Panc1 (cell line): ENCODE data around the gene SLC32A1. TPM values are rescaled to one million over a fixed set of nuclear protein-coding genes. Genes with fewer than 3 reads are reported as not detected.

ENCODE experiments used
- ATAC-seq: fragments of 200-7000 bp; cut with Tn5 transposase; 2 replicates; pipeline ENCODE4 v1.9.1; 2020; ENCODE audit warnings: mild to moderate bottlenecking, moderate library complexity
- BruUV-seq: library from RNA; stranded (reverse); fragments of 400-500 nt; replicated peaks from 2 replicates; lab custom pipeline; 2021; lab: Mats Ljungman, UMichigan
- CTCF ChIA-PET: fragments of 300-600 bp; sonication (Branson Sonifier 250); formaldehyde crosslinking; loops from one replicate; lab custom pipeline; 2022; ENCODE audit warnings: antibody characterized with exemption; lab: Charles Lee
- POLR2A ChIA-PET: fragments of 300-600 bp; sonication (Branson Sonifier 250); formaldehyde crosslinking; loops from one replicate; lab custom pipeline; 2022; ENCODE audit warnings: antibody characterized with exemption; lab: Charles Lee
- DNase-seq: peaks from one replicate; pipeline ENCODE4 v3.0.0-alpha.2; 2010; ENCODE audit warnings: low read depth, low spot score
- H3K27ac ChIP-seq: 2 replicates; pipeline ENCODE4 v1.5.1; 2011; ENCODE audit warnings: mild to moderate bottlenecking, low read length, inconsistent platforms
- H3K27me3 ChIP-seq: fragments of 200-500 bp; sonication (Bioruptor generic); 2 replicates; pipeline ENCODE4 v1.6.0; 2014; ENCODE audit warnings: low read length, inconsistent platforms; ENCODE audit not compliant: control insufficient read depth, insufficient read depth
- H3K36me3 ChIP-seq: fragments of 200-500 bp; sonication (Bioruptor generic); 2 replicates; pipeline ENCODE4 v1.5.1; 2014; ENCODE audit warnings: inconsistent platforms, mild to moderate bottlenecking, low read length, moderate library complexity; ENCODE audit not compliant: control insufficient read depth, insufficient read depth
- H3K4me1 ChIP-seq: 2 replicates; pipeline ENCODE4 v1.5.1; 2011; ENCODE audit warnings: inconsistent platforms, mild to moderate bottlenecking, low read length, moderate library complexity; ENCODE audit not compliant: control insufficient read depth, insufficient read depth
- H3K4me3 ChIP-seq, 2 experiments: 2 replicates each; pipeline ENCODE4 v1.5.1; 2011 to 2012; ENCODE audit warnings: low read depth in 2 of 2, low read length in 2 of 2, mild to moderate bottlenecking in 2 of 2, inconsistent platforms in 1 of 2, moderate library complexity in 1 of 2
- H3K9me3 ChIP-seq: fragments of 200-500 bp; sonication (Bioruptor generic); 2 replicates; pipeline ENCODE4 v1.5.1; 2014; ENCODE audit warnings: low read depth, mild to moderate bottlenecking, inconsistent platforms, low read length, moderate library complexity; ENCODE audit not compliant: control insufficient read depth, insufficient read depth
- POLR2AphosphoS5 ChIP-seq: IDR thresholded peaks from 2 replicates; pipeline ENCODE4 v1.6.1; 2012; ENCODE audit warnings: mild to moderate bottlenecking, low read depth, low read length, moderate library complexity
- REST ChIP-seq, 2 experiments: IDR thresholded peaks; 2 replicates each; pipeline ENCODE4 v1.6.1; 2011 to 2012; ENCODE audit warnings: low read depth in 2 of 2, control low read depth in 1 of 2, low read length in 1 of 2, mild to moderate bottlenecking in 1 of 2, moderate library complexity in 1 of 2; ENCODE audit not compliant: insufficient read depth in 1 of 2
- SIN3A ChIP-seq: IDR thresholded peaks from 2 replicates; pipeline ENCODE4 v1.6.1; 2012; ENCODE audit warnings: low read depth, mild to moderate bottlenecking, low read length, moderate library complexity, borderline replicate concordance; ENCODE audit not compliant: insufficient read depth
- TCF7L2 ChIP-seq: IDR thresholded peaks from 2 replicates; pipeline ENCODE4 v1.6.1; 2011; ENCODE audit warnings: mild to moderate bottlenecking, low read depth, low read length, inconsistent platforms
- in situ Hi-C: cut with HindIII; loops from 2 replicates; pipeline ENCODE4 v1.10.0; 2016; ENCODE audit warnings: low sequenced_read_pairs, low pct_unique_long_range_greater_than_20kb
- intact Hi-C: fragments of 100-400 bp; cut with micrococcal nuclease; formaldehyde crosslinking; loops from one replicate; pipeline ENCODE4 v1.10.0; 2022; ENCODE audit not compliant: unreplicated experiment
- total RNA-seq: library from RNA; stranded (reverse); gene quantifications from one replicate; pipeline ENCODE4 v1.2.1, GENCODE V29; 2021; ENCODE audit not compliant: unreplicated experiment
- TF ChIP-seq, protein P1 (sequence below): fragments of 450-650 bp; IDR thresholded peaks from 2 replicates; pipeline ENCODE4 v1.5.1; 2017; ENCODE audit warnings: mild to moderate bottlenecking

The SLC32A1 gene
- total RNA-seq, 1 experiment from 2014 or later: not detected

DNA sequence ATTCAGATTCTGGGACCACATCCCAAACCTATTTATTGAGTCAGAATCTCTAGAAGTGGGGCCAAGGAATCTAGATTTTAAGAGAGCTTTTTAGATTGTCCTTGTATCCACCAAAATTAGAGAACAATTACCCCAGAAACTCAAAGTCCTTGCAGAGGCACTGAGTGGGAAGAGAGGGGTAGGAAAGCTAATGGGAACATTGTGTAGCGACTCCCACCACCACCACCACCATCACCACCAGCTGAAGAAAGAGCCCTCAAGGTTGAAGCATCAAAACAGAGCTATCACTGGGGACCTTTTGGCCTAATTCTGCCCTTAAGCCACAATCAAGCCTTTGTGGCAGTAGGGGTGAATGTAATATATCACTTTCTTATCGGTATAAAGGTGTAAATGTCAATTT is 39.0 kb upstream of the SLC32A1 start:
- in situ Hi-C loops (no loop called here), intact Hi-C loops (no loop called here)
- TF ChIP-seq REST (IDR thresholded peaks at IDR 0.05; ENCODE audit: insufficient read depth in 1 of 2, low read depth in 2 of 2, low read length in 1 of 2) (no peak), SIN3A (no peak), POLR2AphosphoS5 (no peak), TCF7L2 (no peak)
- TF ChIP-seq, protein P1, sequence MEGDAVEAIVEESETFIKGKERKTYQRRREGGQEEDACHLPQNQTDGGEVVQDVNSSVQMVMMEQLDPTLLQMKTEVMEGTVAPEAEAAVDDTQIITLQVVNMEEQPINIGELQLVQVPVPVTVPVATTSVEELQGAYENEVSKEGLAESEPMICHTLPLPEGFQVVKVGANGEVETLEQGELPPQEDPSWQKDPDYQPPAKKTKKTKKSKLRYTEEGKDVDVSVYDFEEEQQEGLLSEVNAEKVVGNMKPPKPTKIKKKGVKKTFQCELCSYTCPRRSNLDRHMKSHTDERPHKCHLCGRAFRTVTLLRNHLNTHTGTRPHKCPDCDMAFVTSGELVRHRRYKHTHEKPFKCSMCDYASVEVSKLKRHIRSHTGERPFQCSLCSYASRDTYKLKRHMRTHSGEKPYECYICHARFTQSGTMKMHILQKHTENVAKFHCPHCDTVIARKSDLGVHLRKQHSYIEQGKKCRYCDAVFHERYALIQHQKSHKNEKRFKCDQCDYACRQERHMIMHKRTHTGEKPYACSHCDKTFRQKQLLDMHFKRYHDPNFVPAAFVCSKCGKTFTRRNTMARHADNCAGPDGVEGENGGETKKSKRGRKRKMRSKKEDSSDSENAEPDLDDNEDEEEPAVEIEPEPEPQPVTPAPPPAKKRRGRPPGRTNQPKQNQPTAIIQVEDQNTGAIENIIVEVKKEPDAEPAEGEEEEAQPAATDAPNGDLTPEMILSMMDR: no peak
- no peak for ATAC-seq
- ChIA-PET CTCF (interaction anchor here (0.6 to 0.8 kb wide), 2 partner anchors 48 to 310 kb away, joined by 3 read pairs; no protein-coding TSS in a partner anchor), POLR2A (interaction anchor here (0.6 kb wide), 1 partner anchor 136 kb away, joined by 6 read pairs; no protein-coding TSS in a partner anchor)
- Histone ChIP-seq H3K27ac (no peak overlapping the region), H3K4me3 (no peak overlapping the region), H3K9me3 (no peaks in the 10 kb centered on the region), H3K36me3 (no peaks in the 10 kb centered on the region), H3K27me3 (peaks cover 17% of the 10 kb centered on the region), H3K4me1 (no peaks in the 10 kb centered on the region)
- BruUV-seq: no TSS peak
- no peak for DNase-seq

DNA sequence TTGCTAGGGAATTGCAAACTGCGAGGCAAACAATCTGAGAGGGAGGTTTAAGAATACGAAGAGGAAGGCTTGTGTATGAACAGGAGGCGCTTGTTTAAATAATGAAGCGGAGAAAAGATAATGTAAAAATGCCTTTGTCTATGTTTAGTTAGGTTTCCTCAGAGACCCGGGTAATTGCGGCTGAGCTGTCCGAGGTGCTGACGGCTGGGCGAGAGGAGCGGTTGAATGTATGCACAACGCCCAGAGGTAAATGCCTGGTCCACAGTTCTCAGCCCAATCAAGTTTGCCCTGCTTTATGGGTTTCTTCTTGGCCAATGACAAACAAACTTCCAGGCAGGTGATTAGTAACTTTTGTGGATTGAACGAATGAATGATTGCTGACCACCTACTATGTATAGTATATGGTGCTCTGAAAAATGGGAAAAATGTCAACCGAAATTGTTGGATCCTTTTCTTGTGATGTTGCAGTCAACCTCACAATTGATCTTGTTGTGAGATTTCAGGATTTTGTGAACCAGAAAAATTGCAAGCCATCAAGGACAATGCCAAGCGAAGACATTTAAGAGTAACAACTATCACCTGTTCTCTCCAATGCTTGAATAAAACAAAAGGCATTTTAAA is 38.3 kb upstream of the SLC32A1 start:
- no TSS peak for BruUV-seq
- H3K9me3 ChIP-seq: no peaks in the 10 kb centered on the region
- ATAC-seq (no peak), DNase-seq (no peak)
- ChIA-PET CTCF (interaction anchor here (0.6 to 0.8 kb wide), 2 partner anchors 47 to 309 kb away, joined by 3 read pairs; no protein-coding TSS in a partner anchor), POLR2A (interaction anchor here (0.6 kb wide), 1 partner anchor 36 kb away, joined by 3 read pairs; no protein-coding TSS in a partner anchor)
- intact Hi-C loops (no loop called here), in situ Hi-C loops (no loop called here)
- no peak overlapping the region for H3K4me3 ChIP-seq
- no peaks in the 10 kb centered on the region for H3K36me3 ChIP-seq
- H3K27ac ChIP-seq: no peak overlapping the region
- no peaks in the 10 kb centered on the region for H3K4me1 ChIP-seq
- TF ChIP-seq SIN3A: no peak
- TF ChIP-seq, protein P1: no peak
- TF ChIP-seq REST (IDR thresholded peaks at IDR 0.05; ENCODE audit: insufficient read depth in 1 of 2, low read depth in 2 of 2, low read length in 1 of 2): peak; percentile 97
- peaks cover 17% of the 10 kb centered on the region for H3K27me3 ChIP-seq
